ENCODE results near the gene PAFAH2. TPM values are rescaled to one million over a fixed set of nuclear protein-coding genes. Genes with fewer than 3 reads are reported as not detected.

Gene PAFAH2
- polyA plus RNA-seq, 1 experiment, result 11.8 TPM

DNA sequence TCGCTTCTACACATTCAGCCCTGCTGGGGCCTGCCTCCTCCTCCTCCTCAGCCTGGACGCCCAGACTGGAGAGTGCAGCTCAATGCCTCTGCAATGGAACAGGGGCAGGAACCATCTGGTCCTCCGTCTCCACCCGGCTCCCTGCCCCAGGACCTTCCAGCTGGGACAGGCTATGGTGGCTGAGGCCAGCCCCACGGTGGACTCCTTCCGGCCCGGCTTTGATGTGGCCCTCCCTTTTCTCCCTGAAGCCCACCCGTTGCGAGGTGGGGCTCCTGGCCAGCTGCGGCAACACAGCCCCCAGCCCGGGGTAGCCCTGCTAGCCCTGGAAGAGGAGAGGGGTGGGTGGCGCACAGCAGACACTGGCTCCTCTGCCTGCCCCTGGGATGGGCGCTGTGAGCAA, 25.1 kb upstream of the PAFAH2 start:
- TF ChIP-seq, protein P1, sequence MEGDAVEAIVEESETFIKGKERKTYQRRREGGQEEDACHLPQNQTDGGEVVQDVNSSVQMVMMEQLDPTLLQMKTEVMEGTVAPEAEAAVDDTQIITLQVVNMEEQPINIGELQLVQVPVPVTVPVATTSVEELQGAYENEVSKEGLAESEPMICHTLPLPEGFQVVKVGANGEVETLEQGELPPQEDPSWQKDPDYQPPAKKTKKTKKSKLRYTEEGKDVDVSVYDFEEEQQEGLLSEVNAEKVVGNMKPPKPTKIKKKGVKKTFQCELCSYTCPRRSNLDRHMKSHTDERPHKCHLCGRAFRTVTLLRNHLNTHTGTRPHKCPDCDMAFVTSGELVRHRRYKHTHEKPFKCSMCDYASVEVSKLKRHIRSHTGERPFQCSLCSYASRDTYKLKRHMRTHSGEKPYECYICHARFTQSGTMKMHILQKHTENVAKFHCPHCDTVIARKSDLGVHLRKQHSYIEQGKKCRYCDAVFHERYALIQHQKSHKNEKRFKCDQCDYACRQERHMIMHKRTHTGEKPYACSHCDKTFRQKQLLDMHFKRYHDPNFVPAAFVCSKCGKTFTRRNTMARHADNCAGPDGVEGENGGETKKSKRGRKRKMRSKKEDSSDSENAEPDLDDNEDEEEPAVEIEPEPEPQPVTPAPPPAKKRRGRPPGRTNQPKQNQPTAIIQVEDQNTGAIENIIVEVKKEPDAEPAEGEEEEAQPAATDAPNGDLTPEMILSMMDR (IDR thresholded peaks at IDR 0.05; ENCODE audit: low read depth, low read length), result no peak
- H3K9me3 ChIP-seq (ENCODE audit: control insufficient read depth, insufficient read depth, low read length), result no peaks in the 10 kb centered on the region; the same call in 1 of the 2 replicates
- no peak overlapping the region for H3K27ac ChIP-seq (ENCODE audit: low read depth, low read length)
- POLR2A ChIA-PET, result no interaction called here
- CTCF ChIA-PET, result no interaction called here
- H3K4me3 ChIP-seq (ENCODE audit: low read depth, low read length), result no peak overlapping the region
- H3K27me3 ChIP-seq (ENCODE audit: control insufficient read depth, insufficient read depth, low read length), result no peaks in the 10 kb centered on the region
- no peak for DNase-seq (ENCODE audit: low read depth, low spot score)

DNA sequence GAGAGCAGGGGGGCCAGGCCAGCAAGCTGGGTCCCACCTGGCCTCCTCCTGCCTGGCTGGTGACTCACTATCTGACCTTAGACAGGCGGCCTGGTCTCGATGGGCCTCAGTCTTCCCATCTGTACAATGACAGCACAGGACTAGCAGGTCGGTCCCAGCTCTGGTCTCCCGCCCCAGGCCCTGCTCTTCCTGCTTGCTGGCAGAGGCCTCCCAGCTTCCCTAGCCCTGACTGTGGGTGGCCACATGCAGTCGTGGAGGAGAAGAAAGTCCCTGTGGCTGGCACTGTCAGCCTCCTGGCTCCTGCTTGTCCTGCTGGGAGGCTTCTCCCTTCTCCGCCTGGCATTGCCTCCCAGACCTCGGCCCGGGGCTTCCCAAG, 24.5 kb upstream of the PAFAH2 start:
- ChIA-PET CTCF (no interaction called here), POLR2A (interaction anchor here (0.6 kb wide), 1 partner anchor 28 kb away, joined by 4 read pairs; no protein-coding TSS in a partner anchor)
- Histone ChIP-seq H3K9me3 (ENCODE audit: control insufficient read depth, insufficient read depth, low read length) (no peaks in the 10 kb centered on the region; the same call in 1 of the 2 replicates), H3K27me3 (ENCODE audit: control insufficient read depth, insufficient read depth, low read length) (no peaks in the 10 kb centered on the region), H3K4me3 (ENCODE audit: low read depth, low read length) (no peak overlapping the region), H3K27ac (ENCODE audit: low read depth, low read length) (no peak overlapping the region)
- TF ChIP-seq, protein P1 (IDR thresholded peaks at IDR 0.05; ENCODE audit: low read depth, low read length), result no peak
- no peak for DNase-seq (ENCODE audit: low read depth, low spot score)

DNA sequence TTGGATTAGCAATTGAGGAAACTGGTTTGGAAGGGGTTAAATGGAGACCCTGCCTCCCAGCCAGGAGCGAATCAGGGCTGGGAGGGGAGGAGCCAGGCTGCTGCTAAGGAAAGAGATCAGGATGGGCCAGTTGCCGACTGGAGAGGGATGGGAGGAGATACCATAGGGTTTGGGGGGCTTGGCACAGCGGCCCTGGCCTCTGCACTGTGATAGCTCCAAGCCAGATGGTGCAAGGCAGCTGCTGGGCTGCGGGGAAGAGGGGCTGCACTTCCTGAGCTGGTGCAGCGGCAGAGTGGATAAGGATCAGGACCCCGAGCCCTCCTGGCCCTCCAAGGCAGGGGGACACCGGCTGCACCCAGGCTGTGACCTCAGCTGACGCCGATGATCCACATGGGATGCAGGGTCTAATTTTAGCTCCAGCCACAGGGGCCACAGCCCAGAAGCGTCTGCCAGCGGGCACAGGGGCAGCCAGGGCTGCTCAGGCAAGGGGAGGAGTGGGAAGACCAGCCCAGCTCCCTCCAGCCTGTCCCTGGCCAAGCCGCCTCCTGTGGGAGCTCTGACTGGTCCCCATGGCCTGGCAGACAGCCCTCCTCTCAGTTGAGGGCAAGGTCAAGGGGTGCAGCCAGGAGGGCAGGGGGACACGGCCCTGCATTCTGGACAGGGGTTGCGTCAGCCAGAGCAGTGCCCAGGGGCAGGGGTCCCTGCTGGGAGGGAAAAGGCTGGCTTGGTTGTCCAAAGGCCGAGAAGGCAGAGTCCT, 24.0 kb upstream of the PAFAH2 start, which contains the start of gene EXTL1:
EXTL1 (plus strand) TSS at position 129 of the 757 bp plus-strand sequence. CDS start 872 bp downstream, outside the sequence.
- no peak for DNase-seq (ENCODE audit: low read depth, low spot score)
- ChIA-PET POLR2A (interaction anchor here (0.6 kb wide), 1 partner anchor 28 kb away, joined by 4 read pairs; no protein-coding TSS in a partner anchor), CTCF (no interaction called here)
- peak within 1 kb of the TSS; percentile 64 for H3K4me3 ChIP-seq (ENCODE audit: low read depth, low read length)
- H3K27me3 ChIP-seq (ENCODE audit: control insufficient read depth, insufficient read depth, low read length), result no peaks in the 10 kb centered on the region
- no peaks in the 10 kb centered on the region; the same call in 1 of the 2 replicates for H3K9me3 ChIP-seq (ENCODE audit: control insufficient read depth, insufficient read depth, low read length)
- TF ChIP-seq, protein P1 (IDR thresholded peaks at IDR 0.05; ENCODE audit: low read depth, low read length), result no peak; the same call in 1 of the 2 replicates
- H3K27ac ChIP-seq (ENCODE audit: low read depth, low read length), result peak within 1 kb of the TSS; percentile 21

DNA sequence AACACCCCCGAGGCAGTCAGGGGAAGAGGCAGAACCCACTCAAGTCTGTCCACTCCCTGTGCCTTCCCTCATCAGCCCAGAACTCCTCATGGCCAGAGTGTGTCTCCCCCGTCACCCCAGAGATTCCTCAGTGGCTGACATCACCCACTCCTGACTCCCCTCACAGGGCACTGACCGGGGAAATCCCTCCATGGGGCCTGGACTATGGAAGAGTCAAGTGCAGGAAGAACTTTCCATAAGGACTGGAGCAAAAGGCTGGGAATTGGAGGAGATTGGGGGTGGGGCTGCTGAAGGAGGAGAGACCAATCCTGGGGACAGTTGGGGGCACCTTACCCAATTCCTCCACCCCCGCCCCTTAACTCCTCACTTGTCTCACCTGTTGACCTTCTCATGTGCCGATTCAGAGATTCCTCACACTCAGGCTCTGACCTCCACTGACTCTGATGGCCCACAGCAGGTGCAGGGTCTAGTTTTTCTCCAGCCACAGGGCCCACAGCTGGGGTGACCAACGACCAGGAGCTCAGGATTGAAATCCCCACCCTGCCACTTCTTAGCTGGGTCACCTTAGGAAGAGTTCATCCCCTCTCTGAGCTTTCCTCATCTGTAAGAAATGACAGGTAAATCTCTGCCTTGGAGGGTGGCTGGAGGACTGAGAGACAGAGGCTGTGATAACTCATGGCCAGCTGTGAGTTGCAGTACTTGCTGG, 23.2 kb upstream of the PAFAH2 start:
- no peak for DNase-seq (ENCODE audit: low read depth, low spot score)
- Histone ChIP-seq H3K9me3 (ENCODE audit: control insufficient read depth, insufficient read depth, low read length) (no peaks in the 10 kb centered on the region; the same call in 1 of the 2 replicates), H3K27me3 (ENCODE audit: control insufficient read depth, insufficient read depth, low read length) (no peaks in the 10 kb centered on the region), H3K27ac (ENCODE audit: low read depth, low read length) (peak overlapping the region; percentile 21), H3K4me3 (ENCODE audit: low read depth, low read length) (peak overlapping the region; percentile 18)
- POLR2A ChIA-PET, result interaction anchor here (1.0 kb wide), 1 partner anchor 117 kb away, joined by 3 read pairs; no protein-coding TSS in a partner anchor
- CTCF ChIA-PET, result interaction anchor here (0.8 to 1.3 kb wide), 3 partner anchors 15 to 149 kb away, joined by 3 to 8 read pairs (median 3); partner anchors contain the start of gene ZNF593
- TF ChIP-seq, protein P1 (IDR thresholded peaks at IDR 0.05; ENCODE audit: low read depth, low read length), result no peak
